Measurements from ENCODE around the gene VIT.

VIT gene

GRCh38 chr2:36693825-36694224 is 2.7 kb upstream of the VIT start:
- no peak overlapping the region for H3K27ac Mint-ChIP-seq
- no peak overlapping the region for H3K4me3 Mint-ChIP-seq
- no peak for DNase-seq
- ATAC-seq, result no peak
- H3K36me3 Mint-ChIP-seq (ENCODE audit: low read depth), result no peaks in the 10 kb centered on the region
- peaks cover 5% of the 10 kb centered on the region for H3K27me3 Mint-ChIP-seq
- H3K4me1 Mint-ChIP-seq, result no peaks in the 10 kb centered on the region
- H3K9me3 Mint-ChIP-seq, result no peaks in the 10 kb centered on the region

- Mint-ChIP-seq H3K9me3 (no peaks in the 10 kb centered on the region), H3K4me1 (no peaks in the 10 kb centered on the region), H3K4me3 (no peak overlapping the region), H3K27ac (no peak overlapping the region), H3K36me3 (ENCODE audit: low read depth) (no peaks in the 10 kb centered on the region), H3K27me3 (peaks cover under 1% of the 10 kb centered on the region)
- ATAC-seq (no peak), DNase-seq (no peak)
Observed at GRCh38 chr2:36695746-36696415, 626 bp upstream of the VIT start.

- H3K4me1 Mint-ChIP-seq, result no peaks in the 10 kb centered on the region
- no peaks in the 10 kb centered on the region for H3K36me3 Mint-ChIP-seq (ENCODE audit: low read depth)
Observed at GRCh38 chr2:36697424-36698066, 1.0 kb downstream of the VIT start.

GRCh38 chr2:36698993-36699392 is 2.5 kb downstream of the VIT start:
- H3K27ac Mint-ChIP-seq, result no peak overlapping the region

More at GRCh38 chr2:36697424-36698066, 1.0 kb downstream of the VIT start:
- ATAC-seq (no peak), DNase-seq (no peak)
- Mint-ChIP-seq H3K27ac (no peak overlapping the region), H3K4me3 (no peak overlapping the region), H3K9me3 (no peaks in the 10 kb centered on the region), H3K27me3 (no peaks in the 10 kb centered on the region)

GRCh38 chr2:36700311-36700710 is 3.8 kb downstream of the VIT start:
- Mint-ChIP-seq H3K27me3 (no peaks in the 10 kb centered on the region), H3K4me1 (no peaks in the 10 kb centered on the region), H3K9me3 (no peaks in the 10 kb centered on the region), H3K36me3 (ENCODE audit: low read depth) (no peaks in the 10 kb centered on the region), H3K27ac (no peak overlapping the region), H3K4me3 (no peak overlapping the region)
- ATAC-seq (no peak), DNase-seq (no peak)

More at GRCh38 chr2:36698993-36699392, 2.5 kb downstream of the VIT start:
- Mint-ChIP-seq H3K9me3 (no peaks in the 10 kb centered on the region), H3K4me1 (no peaks in the 10 kb centered on the region), H3K36me3 (ENCODE audit: low read depth) (no peaks in the 10 kb centered on the region), H3K4me3 (no peak overlapping the region), H3K27me3 (no peaks in the 10 kb centered on the region)
- no peak for DNase-seq
- no peak for ATAC-seq

GRCh38 chr2:36701391-36701795 is 4.9 kb downstream of the VIT start:
- H3K27me3 Mint-ChIP-seq, result no peaks in the 10 kb centered on the region
- DNase-seq, result no peak
- no peak overlapping the region for H3K4me3 Mint-ChIP-seq
- ATAC-seq, result no peak
- H3K27ac Mint-ChIP-seq, result no peak overlapping the region
- H3K4me1 Mint-ChIP-seq, result no peaks in the 10 kb centered on the region
- no peaks in the 10 kb centered on the region for H3K36me3 Mint-ChIP-seq (ENCODE audit: low read depth)
- H3K9me3 Mint-ChIP-seq, result no peaks in the 10 kb centered on the region

GRCh38 chr2:36701918-36702317 is 5.4 kb downstream of the VIT start:
- Mint-ChIP-seq H3K27me3 (no peaks in the 10 kb centered on the region), H3K9me3 (no peaks in the 10 kb centered on the region), H3K27ac (no peak overlapping the region), H3K4me1 (no peaks in the 10 kb centered on the region), H3K4me3 (no peak overlapping the region), H3K36me3 (ENCODE audit: low read depth) (no peaks in the 10 kb centered on the region)
- ATAC-seq, result no peak
- no peak for DNase-seq

- no peak overlapping the region for H3K27ac Mint-ChIP-seq
- DNase-seq (no peak), ATAC-seq (no peak)
- no peaks in the 10 kb centered on the region for H3K36me3 Mint-ChIP-seq (ENCODE audit: low read depth)
- no peak overlapping the region for H3K4me3 Mint-ChIP-seq
- no peaks in the 10 kb centered on the region for H3K9me3 Mint-ChIP-seq
- no peaks in the 10 kb centered on the region for H3K4me1 Mint-ChIP-seq
- peaks cover 4% of the 10 kb centered on the region for H3K27me3 Mint-ChIP-seq
Observed at GRCh38 chr2:36702781-36703180, 6.3 kb downstream of the VIT start.

GRCh38 chr2:36704475-36705150 is 8.1 kb downstream of the VIT start:
- Mint-ChIP-seq H3K27ac (no peak overlapping the region), H3K9me3 (no peaks in the 10 kb centered on the region), H3K4me3 (no peak overlapping the region), H3K27me3 (peaks cover 4% of the 10 kb centered on the region), H3K4me1 (no peaks in the 10 kb centered on the region), H3K36me3 (ENCODE audit: low read depth) (no peaks in the 10 kb centered on the region)
- DNase-seq (no peak), ATAC-seq (no peak)

GRCh38 chr2:36705326-36706020 is 9.0 kb downstream of the VIT start:
- Mint-ChIP-seq H3K4me1 (no peaks in the 10 kb centered on the region), H3K9me3 (no peaks in the 10 kb centered on the region), H3K27me3 (peaks cover 4% of the 10 kb centered on the region), H3K27ac (no peak overlapping the region), H3K4me3 (no peak overlapping the region), H3K36me3 (ENCODE audit: low read depth) (no peaks in the 10 kb centered on the region)
- DNase-seq (no peak), ATAC-seq (no peak)

GRCh38 chr2:36706021-36706876 is 9.7 kb downstream of the VIT start:
- ATAC-seq (no peak), DNase-seq (no peak)
- Mint-ChIP-seq H3K4me1 (no peaks in the 10 kb centered on the region), H3K27me3 (peaks cover 4% of the 10 kb centered on the region), H3K9me3 (peaks cover 4% of the 10 kb centered on the region), H3K36me3 (ENCODE audit: low read depth) (no peaks in the 10 kb centered on the region), H3K4me3 (no peak overlapping the region), H3K27ac (no peak overlapping the region)

GRCh38 chr2:36707050-36707449 is 10.5 kb downstream of the VIT start:
- no peak for ATAC-seq
- DNase-seq, result no peak
- no peak overlapping the region for H3K4me3 Mint-ChIP-seq
- H3K27me3 Mint-ChIP-seq, result peaks cover 4% of the 10 kb centered on the region
- no peaks in the 10 kb centered on the region for H3K36me3 Mint-ChIP-seq (ENCODE audit: low read depth)
- no peaks in the 10 kb centered on the region for H3K4me1 Mint-ChIP-seq
- H3K9me3 Mint-ChIP-seq, result peaks cover 4% of the 10 kb centered on the region
- H3K27ac Mint-ChIP-seq, result no peak overlapping the region

- H3K27ac Mint-ChIP-seq, result no peak overlapping the region
- H3K27me3 Mint-ChIP-seq, result peaks cover 9% of the 10 kb centered on the region
- H3K4me1 Mint-ChIP-seq, result no peaks in the 10 kb centered on the region
- DNase-seq (no peak), ATAC-seq (no peak)
- no peak overlapping the region for H3K4me3 Mint-ChIP-seq
- H3K9me3 Mint-ChIP-seq, result peaks cover 4% of the 10 kb centered on the region
- H3K36me3 Mint-ChIP-seq (ENCODE audit: low read depth), result no peaks in the 10 kb centered on the region
Observed at GRCh38 chr2:36708041-36708741, 11.7 kb downstream of the VIT start.
